OCI-LY3 (cell line): ENCODE results near the gene ZBTB43.

Experiments used
- H2AFZ ChIP-seq: fragments of 200-600, 300-600 bp; shearing (Covaris generic); 2 replicates; pipeline ENCODE4 v1.6.0; 2014; ENCODE audit warnings: antibody characterized with exemption, low read depth, low read length
- H3K27ac ChIP-seq: fragments of 200-600, 300-600 bp; sonication (generic); 2 replicates; pipeline ENCODE4 v1.5.1; 2014; ENCODE audit warnings: mild to moderate bottlenecking, low read length, moderate library complexity, mixed read lengths
- H3K27me3 ChIP-seq: fragments of 200-600, 300-600 bp; sonication (generic); 2 replicates; pipeline ENCODE4 v1.6.1; 2014; ENCODE audit warnings: low read depth, low read length, mixed read lengths
- H3K36me3 ChIP-seq: fragments of 200-600, 300-600 bp; sonication (generic); replicated peaks from 2 replicates; pipeline ENCODE3; 2014; ENCODE audit warnings: low read depth, low read length, mixed read lengths
- H3K4me1 ChIP-seq: fragments of 300-600, 200-600 bp; sonication (generic); 2 replicates; pipeline ENCODE4 v1.6.1; 2014; ENCODE audit warnings: low read length, mixed read lengths
- H3K4me2 ChIP-seq: fragments of 200-600, 300-600 bp; sonication (generic); 2 replicates; pipeline ENCODE4 v1.6.1; 2014; ENCODE audit warnings: low read length, mixed read lengths
- H3K4me3 ChIP-seq: fragments of 300-600, 200-600 bp; sonication (generic); 2 replicates; pipeline ENCODE4 v1.5.1; 2014; ENCODE audit warnings: antibody characterized with exemption, mild to moderate bottlenecking, low read length, moderate library complexity
- H3K79me2 ChIP-seq: fragments of 300-600, 200-600 bp; shearing (Covaris generic); 2 replicates; pipeline ENCODE4 v1.6.1; 2014; ENCODE audit warnings: mild to moderate bottlenecking, low read length, mixed read lengths
- H3K9ac ChIP-seq: fragments of 300-600, 200-600 bp; shearing (Covaris generic); 2 replicates; pipeline ENCODE4 v1.6.0; 2014; ENCODE audit warnings: mild to moderate bottlenecking, low read length, moderate library complexity
- H3K9me3 ChIP-seq: fragments of 200-600, 300-600 bp; shearing (Covaris generic); 2 replicates; pipeline ENCODE4 v1.6.1; 2014; ENCODE audit warnings: low read length, mixed read lengths; ENCODE audit not compliant: insufficient read depth
- H4K20me1 ChIP-seq: fragments of 200-600, 300-600 bp; sonication (generic); 2 replicates; pipeline ENCODE4 v1.6.1; 2016; ENCODE audit warnings: low read length, mixed read lengths; ENCODE audit not compliant: insufficient read depth
- EZH2phosphoT487 ChIP-seq: fragments of 200-600 bp; shearing (Covaris generic); IDR thresholded peaks from 2 replicates; pipeline ENCODE4 v1.6.1; 2018; ENCODE audit warnings: antibody characterized with exemption, mixed run types, low read depth
- TF ChIP-seq, protein P1 (sequence below): fragments of 200-600, 300-600 bp; sonication (generic); IDR thresholded peaks from 2 replicates; pipeline ENCODE4 v1.5.1; 2014; ENCODE audit warnings: antibody characterized with exemption, low read length, low read depth

ZBTB43 gene, protein sequence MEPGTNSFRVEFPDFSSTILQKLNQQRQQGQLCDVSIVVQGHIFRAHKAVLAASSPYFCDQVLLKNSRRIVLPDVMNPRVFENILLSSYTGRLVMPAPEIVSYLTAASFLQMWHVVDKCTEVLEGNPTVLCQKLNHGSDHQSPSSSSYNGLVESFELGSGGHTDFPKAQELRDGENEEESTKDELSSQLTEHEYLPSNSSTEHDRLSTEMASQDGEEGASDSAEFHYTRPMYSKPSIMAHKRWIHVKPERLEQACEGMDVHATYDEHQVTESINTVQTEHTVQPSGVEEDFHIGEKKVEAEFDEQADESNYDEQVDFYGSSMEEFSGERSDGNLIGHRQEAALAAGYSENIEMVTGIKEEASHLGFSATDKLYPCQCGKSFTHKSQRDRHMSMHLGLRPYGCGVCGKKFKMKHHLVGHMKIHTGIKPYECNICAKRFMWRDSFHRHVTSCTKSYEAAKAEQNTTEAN

DNA sequence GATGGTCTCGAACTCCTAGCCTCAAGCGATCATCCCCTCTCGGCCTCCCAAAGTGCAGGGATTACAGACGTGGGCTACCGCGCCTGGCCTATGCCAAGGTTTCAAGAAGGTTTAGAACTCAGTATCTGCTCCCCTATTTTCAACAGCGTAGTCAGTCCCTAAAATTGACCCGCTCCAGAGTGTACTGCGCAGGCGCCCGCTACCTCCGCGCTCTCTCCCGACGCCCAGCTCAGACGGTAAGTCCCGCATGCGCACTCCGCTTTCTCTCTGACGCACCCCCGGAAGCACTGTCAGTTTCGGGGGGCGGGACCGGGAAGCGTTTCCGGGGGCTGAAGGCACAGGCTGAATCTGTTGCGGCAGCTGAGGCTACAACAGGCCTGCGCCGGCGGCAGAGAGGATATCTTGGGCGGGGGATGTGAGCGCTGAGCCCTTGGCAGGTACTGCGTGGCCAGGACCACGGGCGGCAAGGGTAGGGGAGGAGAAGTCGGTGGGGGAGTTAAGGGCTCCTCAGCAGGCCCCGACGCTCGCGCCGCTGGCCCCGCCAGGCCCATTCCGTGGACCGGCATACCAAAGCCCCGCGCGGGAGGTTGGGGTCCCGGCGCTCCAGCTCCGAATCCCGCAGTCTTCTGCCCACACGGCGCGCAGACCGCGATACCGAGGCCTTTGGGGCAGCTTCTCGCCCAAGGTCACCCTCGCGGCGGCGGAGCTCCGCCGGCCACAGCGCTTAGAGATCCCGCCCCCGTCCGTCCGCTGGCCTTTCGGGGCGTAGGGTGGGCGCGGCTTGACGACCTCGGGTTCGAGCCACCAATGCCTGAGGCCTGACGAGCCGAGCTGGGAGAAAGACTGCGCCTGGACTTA lies at the start of gene ZBTB43:
ZBTB43 (plus strand) TSS at position 345 of the 858 bp plus-strand sequence. CDS start 27,470 bp downstream, outside the sequence.
- H3K4me1 ChIP-seq = peaks cover 9% of the 10 kb centered on the region
- peak within 1 kb of the TSS; percentile 74 for H3K9ac ChIP-seq
- peak within 1 kb of the TSS; percentile 94 for H3K4me2 ChIP-seq
- peak within 1 kb of the TSS; percentile 29 for H3K27ac ChIP-seq
- H3K79me2 ChIP-seq = peaks cover 42% of the 10 kb centered on the region
- H4K20me1 ChIP-seq = peaks cover 9% of the 10 kb centered on the region; the same call in 1 of the 2 replicates
- peak within 1 kb of the TSS; percentile 90 for H3K4me3 ChIP-seq
- TF ChIP-seq, protein P1, sequence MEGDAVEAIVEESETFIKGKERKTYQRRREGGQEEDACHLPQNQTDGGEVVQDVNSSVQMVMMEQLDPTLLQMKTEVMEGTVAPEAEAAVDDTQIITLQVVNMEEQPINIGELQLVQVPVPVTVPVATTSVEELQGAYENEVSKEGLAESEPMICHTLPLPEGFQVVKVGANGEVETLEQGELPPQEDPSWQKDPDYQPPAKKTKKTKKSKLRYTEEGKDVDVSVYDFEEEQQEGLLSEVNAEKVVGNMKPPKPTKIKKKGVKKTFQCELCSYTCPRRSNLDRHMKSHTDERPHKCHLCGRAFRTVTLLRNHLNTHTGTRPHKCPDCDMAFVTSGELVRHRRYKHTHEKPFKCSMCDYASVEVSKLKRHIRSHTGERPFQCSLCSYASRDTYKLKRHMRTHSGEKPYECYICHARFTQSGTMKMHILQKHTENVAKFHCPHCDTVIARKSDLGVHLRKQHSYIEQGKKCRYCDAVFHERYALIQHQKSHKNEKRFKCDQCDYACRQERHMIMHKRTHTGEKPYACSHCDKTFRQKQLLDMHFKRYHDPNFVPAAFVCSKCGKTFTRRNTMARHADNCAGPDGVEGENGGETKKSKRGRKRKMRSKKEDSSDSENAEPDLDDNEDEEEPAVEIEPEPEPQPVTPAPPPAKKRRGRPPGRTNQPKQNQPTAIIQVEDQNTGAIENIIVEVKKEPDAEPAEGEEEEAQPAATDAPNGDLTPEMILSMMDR = no peak
- no peak for TF ChIP-seq EZH2phosphoT487
- no peaks in the 10 kb centered on the region for H3K9me3 ChIP-seq
- H3K27me3 ChIP-seq = no peaks in the 10 kb centered on the region
- H2AFZ ChIP-seq = peak within 1 kb of the TSS; percentile 97
- H3K36me3 ChIP-seq = peaks cover 5% of the 10 kb centered on the region

GRCh38 chr9:126755317-126755875 lies 49.4 kb upstream of the ZBTB43 start:
- Histone ChIP-seq H3K27ac (no peak overlapping the region), H3K9ac (no peak overlapping the region), H3K4me3 (no peak overlapping the region), H2AFZ (no peak overlapping the region), H3K4me2 (no peak overlapping the region), H3K36me3 (no peaks in the 10 kb centered on the region), H3K4me1 (peaks cover 17% of the 10 kb centered on the region), H3K79me2 (no peaks in the 10 kb centered on the region), H3K27me3 (no peaks in the 10 kb centered on the region), H3K9me3 (no peaks in the 10 kb centered on the region), H4K20me1 (no peaks in the 10 kb centered on the region)
- TF ChIP-seq, protein P1 = no peak
- no peak for TF ChIP-seq EZH2phosphoT487

DNA sequence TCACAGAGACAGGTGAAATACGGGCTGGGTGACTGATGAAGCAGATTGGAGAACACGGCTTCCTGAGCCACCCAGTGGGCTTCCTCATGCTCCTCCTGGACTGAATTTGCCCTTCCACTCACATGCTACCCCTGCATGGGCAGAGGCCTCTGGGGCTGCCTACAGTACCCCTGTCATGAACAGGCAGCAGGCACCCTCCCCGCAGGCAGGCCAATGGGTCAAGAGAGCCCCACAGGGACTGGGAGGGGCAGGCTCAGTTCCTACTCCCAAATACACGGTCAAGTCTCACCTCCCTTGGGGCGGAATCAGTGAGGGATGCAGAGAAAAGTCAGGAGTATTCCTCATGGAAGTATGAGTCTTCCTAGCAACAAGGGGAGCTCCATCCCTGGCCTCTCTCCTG lies 48.6 kb upstream of the ZBTB43 start:
- Histone ChIP-seq H2AFZ (no peak overlapping the region), H3K27ac (no peak overlapping the region), H3K27me3 (no peaks in the 10 kb centered on the region), H4K20me1 (no peaks in the 10 kb centered on the region), H3K4me1 (peaks cover 14% of the 10 kb centered on the region), H3K9ac (no peak overlapping the region), H3K79me2 (no peaks in the 10 kb centered on the region), H3K4me3 (no peak overlapping the region), H3K4me2 (no peak overlapping the region), H3K9me3 (no peaks in the 10 kb centered on the region), H3K36me3 (no peaks in the 10 kb centered on the region)
- TF ChIP-seq EZH2phosphoT487 = no peak
- TF ChIP-seq, protein P1 = no peak
